CD14-positive monocyte (primary cell): Measurements from ENCODE around the gene IL37. TPM values are rescaled to one million over a fixed set of nuclear protein-coding genes. Genes with fewer than 3 reads are reported as not detected.

Source experiments
- DNase-seq, 3 donors: peaks; one replicate each; pipeline ENCODE4 v3.0.0-alpha.2; 2011 to 2022
- H2AFZ ChIP-seq: 2 replicates; pipeline ENCODE4 v1.6.0; 2012; ENCODE audit warnings: mild to moderate bottlenecking, low read depth, low read length, inconsistent platforms; ENCODE audit not compliant: insufficient read depth, poor library complexity, severe bottlenecking
- H3K27ac ChIP-seq, 2 donors: 1 replicate in 1 of 2; 2 replicates in 1 of 2; pipeline ENCODE4 v1.5.1; 2012 to 2013; ENCODE audit warnings: low read length in 2 of 2, control low read depth in 1 of 2, inconsistent platforms in 1 of 2, low read depth in 1 of 2, mild to moderate bottlenecking in 1 of 2
- H3K27me3 ChIP-seq, 2 donors: one replicate each; pipeline versions ENCODE4 v1.6.0 to v1.6.1; 2011 to 2013; ENCODE audit warnings: low read length in 2 of 2; ENCODE audit not compliant: control insufficient read depth in 2 of 2, insufficient read depth in 2 of 2
- H3K36me3 ChIP-seq, 2 donors: replicated peaks in 1 of 2; 1 replicate in 1 of 2; 2 replicates in 1 of 2; pipeline versions ENCODE4 v1.5.1 to v1.6.1; 2012 to 2013; ENCODE audit warnings: low read length in 2 of 2, control low read depth in 1 of 2, inconsistent platforms in 1 of 2, mild to moderate bottlenecking in 1 of 2; ENCODE audit not compliant: insufficient read depth in 2 of 2, control insufficient read depth in 1 of 2
- H3K4me1 ChIP-seq, 2 donors: 1 replicate in 1 of 2; 2 replicates in 1 of 2; pipeline versions ENCODE4 v1.5.1 to v1.6.1; 2012 to 2013; ENCODE audit warnings: low read length in 2 of 2, control low read depth in 1 of 2, inconsistent platforms in 1 of 2, mild to moderate bottlenecking in 1 of 2, moderate library complexity in 1 of 2; ENCODE audit not compliant: insufficient read depth in 2 of 2, control insufficient read depth in 1 of 2
- H3K4me2 ChIP-seq: replicated peaks from 2 replicates; pipeline ENCODE3; 2012; ENCODE audit warnings: low read length, moderate library complexity, mild to moderate bottlenecking; ENCODE audit not compliant: poor library complexity, severe bottlenecking; ENCODE audit errors: extremely low read depth
- H3K4me3 ChIP-seq, 3 experiments: fragments of 200-600 bp in 1 of 3; sonication (generic) in 1 of 3; replicated peaks in 1 of 3; 1 replicate in 2 of 3; 2 replicates in 1 of 3; pipeline ENCODE4 v1.5.1; 2011 to 2013; ENCODE audit warnings: low read length in 3 of 3, mild to moderate bottlenecking in 3 of 3, control low read depth in 2 of 3, low read depth in 2 of 3, inconsistent platforms in 1 of 3, moderate library complexity in 1 of 3
- H3K79me2 ChIP-seq: 2 replicates; pipeline ENCODE4 v1.6.0; 2012; ENCODE audit warnings: mild to moderate bottlenecking, control low read depth, inconsistent platforms, low read length, moderate library complexity; ENCODE audit not compliant: insufficient read depth
- H3K9ac ChIP-seq: 2 replicates; pipeline ENCODE4 v1.6.0; 2017; ENCODE audit warnings: low read length, mild to moderate bottlenecking; ENCODE audit not compliant: insufficient read depth, poor library complexity, severe bottlenecking
- H3K9me3 ChIP-seq, 2 donors: replicated peaks in 1 of 2; 1 replicate in 1 of 2; 2 replicates in 1 of 2; pipeline versions ENCODE4 v1.5.1 to v1.6.1; 2012 to 2013; ENCODE audit warnings: low read length in 2 of 2, control low read depth in 1 of 2; ENCODE audit not compliant: control insufficient read depth in 1 of 2, insufficient read depth in 1 of 2
- H4K20me1 ChIP-seq: 2 replicates; pipeline ENCODE4 v1.6.0; 2012; ENCODE audit warnings: mild to moderate bottlenecking, low read length, control low read depth, moderate library complexity; ENCODE audit not compliant: insufficient read depth
- H3K27ac Mint-ChIP-seq, 7 donors: one replicate each; pipeline ENCODE4 v1.8.0; 2020; ENCODE audit warnings: mild to moderate bottlenecking in 7 of 7, mixed read lengths in 7 of 7, moderate library complexity in 6 of 7, inconsistent platforms in 2 of 7
- H3K27me3 Mint-ChIP-seq, 3 donors: one replicate each; pipeline ENCODE4 v1.8.0; 2021 to 2022; ENCODE audit warnings: low read depth in 3 of 3, mild to moderate bottlenecking in 3 of 3, mixed read lengths in 3 of 3, moderate library complexity in 3 of 3, inconsistent platforms in 1 of 3
- H3K36me3 Mint-ChIP-seq, 2 donors: one replicate each; pipeline ENCODE4 v1.8.0; 2020; ENCODE audit warnings: mixed read lengths in 2 of 2, inconsistent platforms in 1 of 2, mild to moderate bottlenecking in 1 of 2
- H3K4me1 Mint-ChIP-seq: one replicate; pipeline ENCODE4 v1.8.0; 2020; ENCODE audit warnings: mild to moderate bottlenecking, mixed read lengths
- H3K4me3 Mint-ChIP-seq, 2 donors: one replicate each; pipeline ENCODE4 v1.8.0; 2020; ENCODE audit warnings: mild to moderate bottlenecking in 2 of 2, mixed read lengths in 2 of 2, moderate library complexity in 1 of 2
- H3K9me3 Mint-ChIP-seq, 7 donors: one replicate each; pipeline ENCODE4 v1.8.0; 2020 to 2022; ENCODE audit warnings: mixed read lengths in 7 of 7, mild to moderate bottlenecking in 6 of 7, moderate library complexity in 6 of 7, inconsistent platforms in 2 of 7
- WGBS: methylation state at CpG from one replicate; pipeline ENCODE4 v1.1.5; 2013; ENCODE audit warnings: missing lambda C conversion rate; ENCODE audit not compliant: insufficient coverage; 5-methylcytosine and 5-hydroxymethylcytosine counted together
- intact Hi-C, 2 donors: fragments of 100-400 bp; cut with micrococcal nuclease; formaldehyde crosslinking; loops; one replicate each; pipeline versions ENCODE4 v1.15.0 to v1.15.1; 2023
- polyA plus RNA-seq, 3 donors: library from polyadenylated mRNA; depleted of rRNA in 1 of 3; unstranded in 2 of 3; stranded (reverse) in 1 of 3; fragments of 300-500 nt in 2 of 3; fragments of >200 nt in 1 of 3; fragmentation: Illumina TruSeq in 2 of 3; gene quantifications; 1 replicate in 2 of 3; 2 replicates in 1 of 3; pipeline ENCODE4 v1.2.3, GENCODE V29; 2012 to 2021
- TF ChIP-seq, protein P1 (sequence below): fragments of 200-600 bp; IDR thresholded peaks from one replicate; pipeline ENCODE4 v1.8.0; 2022; ENCODE audit warnings: antibody characterized with exemption, mild to moderate bottlenecking

Gene IL37
- polyA plus RNA-seq, 3 donors, result not detected

- no peak overlapping the region for H3K4me3 Mint-ChIP-seq
- H3K4me2 ChIP-seq, result no peak overlapping the region
- no peak for DNase-seq
- H3K27ac Mint-ChIP-seq, result no peak overlapping the region
- H3K4me3 ChIP-seq, result no peak overlapping the region
- H3K4me1 Mint-ChIP-seq, result peaks cover 32% of the 10 kb centered on the region
- TF ChIP-seq, protein P1, sequence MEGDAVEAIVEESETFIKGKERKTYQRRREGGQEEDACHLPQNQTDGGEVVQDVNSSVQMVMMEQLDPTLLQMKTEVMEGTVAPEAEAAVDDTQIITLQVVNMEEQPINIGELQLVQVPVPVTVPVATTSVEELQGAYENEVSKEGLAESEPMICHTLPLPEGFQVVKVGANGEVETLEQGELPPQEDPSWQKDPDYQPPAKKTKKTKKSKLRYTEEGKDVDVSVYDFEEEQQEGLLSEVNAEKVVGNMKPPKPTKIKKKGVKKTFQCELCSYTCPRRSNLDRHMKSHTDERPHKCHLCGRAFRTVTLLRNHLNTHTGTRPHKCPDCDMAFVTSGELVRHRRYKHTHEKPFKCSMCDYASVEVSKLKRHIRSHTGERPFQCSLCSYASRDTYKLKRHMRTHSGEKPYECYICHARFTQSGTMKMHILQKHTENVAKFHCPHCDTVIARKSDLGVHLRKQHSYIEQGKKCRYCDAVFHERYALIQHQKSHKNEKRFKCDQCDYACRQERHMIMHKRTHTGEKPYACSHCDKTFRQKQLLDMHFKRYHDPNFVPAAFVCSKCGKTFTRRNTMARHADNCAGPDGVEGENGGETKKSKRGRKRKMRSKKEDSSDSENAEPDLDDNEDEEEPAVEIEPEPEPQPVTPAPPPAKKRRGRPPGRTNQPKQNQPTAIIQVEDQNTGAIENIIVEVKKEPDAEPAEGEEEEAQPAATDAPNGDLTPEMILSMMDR, result no peak
- no peaks in the 10 kb centered on the region for H3K79me2 ChIP-seq
- no peaks in the 10 kb centered on the region for H3K9me3 ChIP-seq
- intact Hi-C loops, result no loop called here
- no peak overlapping the region for H3K27ac ChIP-seq
- 90% methylated on average over 1 of the region's 6 CpGs for WGBS
- peaks cover 28 to 32% of the 10 kb centered on the region in 2 donors for H3K4me1 ChIP-seq
- peaks cover 0 to 5% of the 10 kb centered on the region in 2 donors for H3K36me3 Mint-ChIP-seq
- peaks cover 0 to 2% (median 0%) of the 10 kb centered on the region in 7 donors for H3K9me3 Mint-ChIP-seq
- no peak overlapping the region for H3K9ac ChIP-seq
- peaks cover 0 to 5% (median 2%) of the 10 kb centered on the region in 3 donors for H3K27me3 Mint-ChIP-seq
- no peaks in the 10 kb centered on the region for H3K27me3 ChIP-seq
- H4K20me1 ChIP-seq, result no peaks in the 10 kb centered on the region
- H3K36me3 ChIP-seq, result no peaks in the 10 kb centered on the region
- no peak overlapping the region for H2AFZ ChIP-seq
These were observed 33.5 kb upstream of the IL37 start for GRCh38 chr2:112877423-112877822.

GRCh38 chr2:112879491-112880041 lies 31.4 kb upstream of the IL37 start:
- 43% methylated on average over 4 of the region's 6 CpGs for WGBS
- Histone ChIP-seq H4K20me1 (no peaks in the 10 kb centered on the region), H3K4me2 (no peak overlapping the region), H3K4me3 (no peak overlapping the region), H3K4me1 (peaks cover 29 to 34% of the 10 kb centered on the region in 2 donors), H3K36me3 (no peaks in the 10 kb centered on the region), H3K9me3 (no peaks in the 10 kb centered on the region), H3K27me3 (no peaks in the 10 kb centered on the region), H3K79me2 (no peaks in the 10 kb centered on the region), H3K27ac (peak overlapping the region in 1 of 2 donors; percentile 92), H2AFZ (no peak overlapping the region), H3K9ac (no peak overlapping the region)
- Mint-ChIP-seq H3K4me1 (peaks cover 34% of the 10 kb centered on the region), H3K27me3 (peaks cover 0 to 5% (median 2%) of the 10 kb centered on the region in 3 donors), H3K27ac (peak overlapping the region in 5 of 7 donors; percentile 65 to 94 (median 81)), H3K4me3 (no peak overlapping the region), H3K36me3 (peaks cover 0 to 5% of the 10 kb centered on the region in 2 donors), H3K9me3 (peaks cover 0 to 2% (median 0%) of the 10 kb centered on the region in 7 donors)
- DNase-seq, result peak in 2 of 3 donors; percentile 45 to 57
- TF ChIP-seq, protein P1, result no peak
- intact Hi-C loops, result loop anchor here (5.0 to 10.0 kb wide), 3 partner anchors 42 to 85 kb away; partner anchors contain the start of gene IL1B (in 1 of the 2)
